HG02759 (cell line): ENCODE measurements around the gene KRT75.

Experiments used
- ATAC-seq: cut with Tn5 transposase; IDR thresholded peaks from one replicate; pipeline ENCODE4 v1.9.1; 2021; ENCODE audit warnings: mild to moderate bottlenecking, moderate library complexity; ENCODE audit not compliant: unreplicated experiment

KRT75 gene

GRCh38 chr12:52440821-52441319 lies 6.7 kb upstream of the KRT75 start:
- no peak for ATAC-seq

- no peak for ATAC-seq
Observed at GRCh38 chr12:52439845-52440244, 5.7 kb upstream of the KRT75 start.

GRCh38 chr12:52439420-52439819 lies 5.2 kb upstream of the KRT75 start:
- ATAC-seq: no peak

- ATAC-seq: no peak
Observed at GRCh38 chr12:52438305-52439301, 4.4 kb upstream of the KRT75 start.

- no peak for ATAC-seq
Observed at GRCh38 chr12:52437508-52437907, 3.3 kb upstream of the KRT75 start.

GRCh38 chr12:52436828-52437474 lies 2.8 kb upstream of the KRT75 start:
- ATAC-seq: no peak

- no peak for ATAC-seq
Observed at GRCh38 chr12:52436000-52436827, 2.0 kb upstream of the KRT75 start.

GRCh38 chr12:52435659-52435999 lies 1.5 kb upstream of the KRT75 start:
- no peak for ATAC-seq

GRCh38 chr12:52434760-52435530 lies 774 bp upstream of the KRT75 start:
- no peak for ATAC-seq

GRCh38 chr12:52433501-52434080 lies 580 bp downstream of the KRT75 start:
- no peak for ATAC-seq

- no peak for ATAC-seq
Observed at GRCh38 chr12:52432559-52433207, 1.5 kb downstream of the KRT75 start.

GRCh38 chr12:52428121-52428520 lies 6.0 kb downstream of the KRT75 start:
- ATAC-seq: no peak

GRCh38 chr12:52427083-52427482 lies 7.1 kb downstream of the KRT75 start:
- ATAC-seq: no peak

GRCh38 chr12:52426034-52426433 lies 8.1 kb downstream of the KRT75 start:
- no peak for ATAC-seq

- no peak for ATAC-seq
Observed at GRCh38 chr12:52425466-52425865, 8.7 kb downstream of the KRT75 start.

GRCh38 chr12:52423661-52424500 lies 10.3 kb downstream of the KRT75 start:
- ATAC-seq: no peak

GRCh38 chr12:52423035-52423434 lies 11.1 kb downstream of the KRT75 start:
- no peak for ATAC-seq

- ATAC-seq: no peak
Observed at GRCh38 chr12:52419656-52420055, 14.5 kb downstream of the KRT75 start.
